GM19397 (cell line): ENCODE results near the gene USP31.
A peak's percentile ranks its signal among the peaks of the same experiment; 100 is the strongest.
"Not testable (repeated sequence)": the region's sequence is repeated elsewhere in the genome, so short reads cannot be mapped to it uniquely, and the experiment has no call there.

Source experiments
- ATAC-seq: cut with Tn5 transposase; IDR thresholded peaks from one replicate; pipeline ENCODE4 v1.9.1; 2021; ENCODE audit warnings: mild to moderate bottlenecking, moderate library complexity; ENCODE audit not compliant: unreplicated experiment

USP31 gene

GRCh38 chr16:23160574-23160973 lies 11.3 kb upstream of the USP31 start:
- ATAC-seq: no peak

- no peak for ATAC-seq
These were observed 10.8 kb upstream of the USP31 start for GRCh38 chr16:23160082-23160481.

- ATAC-seq: no peak
These were observed 8.9 kb upstream of the USP31 start for GRCh38 chr16:23158114-23158513.

- ATAC-seq: no peak
These were observed 7.8 kb upstream of the USP31 start for GRCh38 chr16:23156946-23157460.

- no peak for ATAC-seq
These were observed 6.9 kb upstream of the USP31 start for GRCh38 chr16:23156110-23156509.

GRCh38 chr16:23155445-23156049 lies 6.3 kb upstream of the USP31 start:
- no peak for ATAC-seq

- no peak for ATAC-seq
These were observed 3.3 kb upstream of the USP31 start for GRCh38 chr16:23152386-23153178.

GRCh38 chr16:23149993-23150364 lies 727 bp upstream of the USP31 start:
- ATAC-seq: no peak

GRCh38 chr16:23148513-23149266 lies 562 bp downstream of the USP31 start:
- peak; percentile 35 for ATAC-seq

- ATAC-seq: no peak
These were observed 1.1 kb downstream of the USP31 start for GRCh38 chr16:23148166-23148512.

GRCh38 chr16:23147666-23148065 lies 1.6 kb downstream of the USP31 start:
- no peak for ATAC-seq

GRCh38 chr16:23146877-23147601 lies 2.2 kb downstream of the USP31 start:
- ATAC-seq: no peak

- no peak for ATAC-seq
These were observed 3.6 kb downstream of the USP31 start for GRCh38 chr16:23145608-23146007.

- ATAC-seq: no peak
These were observed 4.1 kb downstream of the USP31 start for GRCh38 chr16:23145186-23145585.

- not testable (repeated sequence) for ATAC-seq
These were observed 4.9 kb downstream of the USP31 start for GRCh38 chr16:23144393-23144792.

GRCh38 chr16:23143391-23143790 lies 5.9 kb downstream of the USP31 start:
- ATAC-seq: no peak

GRCh38 chr16:23141959-23142740 lies 7.1 kb downstream of the USP31 start:
- no peak for ATAC-seq

- ATAC-seq: no peak
These were observed 7.8 kb downstream of the USP31 start for GRCh38 chr16:23141500-23141899.

GRCh38 chr16:23141033-23141432 lies 8.2 kb downstream of the USP31 start:
- ATAC-seq: no peak

- no peak for ATAC-seq
These were observed 9.1 kb downstream of the USP31 start for GRCh38 chr16:23140107-23140506.
